HL-60 (cell line): ENCODE data around the gene ANGPTL1.

Experiments
- DNase-seq, 2 experiments: peaks; one replicate each; pipeline ENCODE4 v3.0.0-alpha.2; 2010 to 2020; ENCODE audit warnings: low read depth in 1 of 2, low spot score in 1 of 2
- H3K27ac ChIP-seq: fragments of 250-450 bp; sonication (Bioruptor Pico); replicated peaks from 2 replicates; pipeline ENCODE4 v1.5.1; 2020; ENCODE audit warnings: mild to moderate bottlenecking, moderate library complexity
- H3K27me3 ChIP-seq: fragments of 250-450 bp; sonication (Bioruptor Pico); 2 replicates; pipeline ENCODE4 v1.5.1; 2021; ENCODE audit warnings: mild to moderate bottlenecking, moderate library complexity; ENCODE audit not compliant: insufficient read depth, poor library complexity, severe bottlenecking
- H3K4me3 ChIP-seq: replicated peaks from 2 replicates; pipeline ENCODE4 v1.5.1; 2011; ENCODE audit warnings: mild to moderate bottlenecking, control low read depth, low read length; ENCODE audit not compliant: insufficient read depth
- CTCF ChIP-seq: IDR thresholded peaks from one replicate; pipeline ENCODE4 v1.5.1; 2011; ENCODE audit warnings: low read length, control low read depth, inconsistent platforms; ENCODE audit not compliant: insufficient read depth
- GABPA ChIP-seq: IDR thresholded peaks from 2 replicates; pipeline ENCODE4 v1.6.1; 2012; ENCODE audit warnings: low read depth
- POLR2AphosphoS5 ChIP-seq: IDR thresholded peaks from 2 replicates; pipeline ENCODE4 v1.6.1; 2012; ENCODE audit warnings: low read depth
- SPI1 ChIP-seq: IDR thresholded peaks from 2 replicates; pipeline ENCODE4 v1.6.1; 2012; ENCODE audit warnings: low read depth, mild to moderate bottlenecking, borderline replicate concordance
- TF ChIP-seq, protein P1 (sequence below): IDR thresholded peaks from 2 replicates; pipeline ENCODE4 v1.6.1; 2012; ENCODE audit warnings: low read depth; ENCODE audit not compliant: insufficient replicate concordance

ANGPTL1 gene

DNA sequence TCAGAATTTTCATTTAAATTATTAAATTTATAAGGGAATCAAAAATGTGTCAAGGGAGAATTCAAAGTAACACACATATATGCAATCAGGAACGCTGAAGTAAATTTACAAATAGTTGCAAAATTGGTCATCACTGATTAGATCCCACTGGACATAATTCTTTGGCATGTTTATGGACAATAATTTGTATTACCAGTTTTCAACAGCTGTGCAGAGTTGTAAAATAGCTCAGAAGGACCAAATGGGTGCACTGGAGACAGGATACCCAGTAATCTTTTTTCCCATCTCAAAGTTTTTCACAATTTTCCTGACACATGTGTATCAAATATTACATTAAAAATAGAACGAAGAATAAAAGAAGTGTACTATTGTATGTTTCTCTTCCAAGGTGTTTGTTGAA lies 4.1 kb upstream of the ANGPTL1 start:
- H3K27ac ChIP-seq, result no peak overlapping the region
- no peaks in the 10 kb centered on the region for H3K27me3 ChIP-seq
- no peak for TF ChIP-seq POLR2AphosphoS5
- TF ChIP-seq CTCF, result no peak
- TF ChIP-seq, protein P1, sequence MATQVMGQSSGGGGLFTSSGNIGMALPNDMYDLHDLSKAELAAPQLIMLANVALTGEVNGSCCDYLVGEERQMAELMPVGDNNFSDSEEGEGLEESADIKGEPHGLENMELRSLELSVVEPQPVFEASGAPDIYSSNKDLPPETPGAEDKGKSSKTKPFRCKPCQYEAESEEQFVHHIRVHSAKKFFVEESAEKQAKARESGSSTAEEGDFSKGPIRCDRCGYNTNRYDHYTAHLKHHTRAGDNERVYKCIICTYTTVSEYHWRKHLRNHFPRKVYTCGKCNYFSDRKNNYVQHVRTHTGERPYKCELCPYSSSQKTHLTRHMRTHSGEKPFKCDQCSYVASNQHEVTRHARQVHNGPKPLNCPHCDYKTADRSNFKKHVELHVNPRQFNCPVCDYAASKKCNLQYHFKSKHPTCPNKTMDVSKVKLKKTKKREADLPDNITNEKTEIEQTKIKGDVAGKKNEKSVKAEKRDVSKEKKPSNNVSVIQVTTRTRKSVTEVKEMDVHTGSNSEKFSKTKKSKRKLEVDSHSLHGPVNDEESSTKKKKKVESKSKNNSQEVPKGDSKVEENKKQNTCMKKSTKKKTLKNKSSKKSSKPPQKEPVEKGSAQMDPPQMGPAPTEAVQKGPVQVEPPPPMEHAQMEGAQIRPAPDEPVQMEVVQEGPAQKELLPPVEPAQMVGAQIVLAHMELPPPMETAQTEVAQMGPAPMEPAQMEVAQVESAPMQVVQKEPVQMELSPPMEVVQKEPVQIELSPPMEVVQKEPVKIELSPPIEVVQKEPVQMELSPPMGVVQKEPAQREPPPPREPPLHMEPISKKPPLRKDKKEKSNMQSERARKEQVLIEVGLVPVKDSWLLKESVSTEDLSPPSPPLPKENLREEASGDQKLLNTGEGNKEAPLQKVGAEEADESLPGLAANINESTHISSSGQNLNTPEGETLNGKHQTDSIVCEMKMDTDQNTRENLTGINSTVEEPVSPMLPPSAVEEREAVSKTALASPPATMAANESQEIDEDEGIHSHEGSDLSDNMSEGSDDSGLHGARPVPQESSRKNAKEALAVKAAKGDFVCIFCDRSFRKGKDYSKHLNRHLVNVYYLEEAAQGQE, result no peak
- TF ChIP-seq GABPA, result no peak
- TF ChIP-seq SPI1, result no peak
- DNase-seq, result no peak
- no peak overlapping the region for H3K4me3 ChIP-seq

GRCh38 chr1:178871551-178872320 lies 859 bp upstream of the ANGPTL1 start:
- DNase-seq, result no peak
- Histone ChIP-seq H3K27me3 (no peaks in the 10 kb centered on the region), H3K4me3 (no peak overlapping the region), H3K27ac (no peak overlapping the region)
- no peak for TF ChIP-seq CTCF

DNA sequence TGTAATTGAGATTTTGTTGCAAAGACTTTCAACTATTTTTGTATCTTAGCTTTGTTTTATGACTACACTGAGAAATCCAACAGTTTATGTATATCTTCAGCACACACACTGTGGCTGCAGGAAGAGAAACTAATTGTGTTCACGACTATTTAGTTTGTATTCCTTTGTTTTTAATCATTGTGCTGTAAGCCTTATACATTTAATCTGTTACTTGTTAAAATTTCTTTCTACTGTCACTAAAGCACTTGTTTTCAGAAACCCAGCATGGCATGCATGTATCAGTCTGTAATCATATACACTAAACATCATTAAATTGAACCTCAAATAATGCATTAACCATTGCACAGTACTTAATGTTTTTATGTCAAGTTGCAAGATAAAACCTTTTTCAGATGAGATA lies 656 bp downstream of the ANGPTL1 start:
- TF ChIP-seq CTCF (no peak), POLR2AphosphoS5 (no peak), SPI1 (no peak), GABPA (no peak)
- TF ChIP-seq, protein P1, result no peak
- Histone ChIP-seq H3K27me3 (no peaks in the 10 kb centered on the region), H3K4me3 (no peak overlapping the region), H3K27ac (no peak overlapping the region)
- DNase-seq, result no peak
